ENCODE measurements around the gene LMBRD1.

LMBRD1 gene

GRCh38 chr6:69630767-69631166, 166.0 kb downstream of the LMBRD1 start:
- no peak for DNase-seq (ENCODE audit: low spot score)

DNA sequence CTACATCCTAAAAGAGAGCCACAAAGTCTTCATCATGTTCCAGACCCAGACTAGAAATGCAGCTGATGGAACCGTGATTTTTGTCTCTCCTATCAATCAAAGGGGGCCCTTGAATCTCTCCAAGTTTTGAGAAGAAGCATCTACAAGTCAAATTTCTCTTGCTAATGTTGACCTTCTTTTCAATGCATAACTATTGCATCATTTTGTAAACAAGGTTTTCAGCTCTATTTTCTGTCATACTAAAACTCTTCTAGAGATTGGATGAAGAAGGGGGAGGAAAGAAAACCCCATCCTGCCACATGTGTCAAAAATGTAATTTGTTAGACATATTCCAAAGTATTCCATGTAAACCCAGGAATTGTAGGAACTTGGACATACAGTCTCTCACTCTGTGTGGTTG, 169.2 kb downstream of the LMBRD1 start:
- no peak for DNase-seq (ENCODE audit: low spot score)

DNA sequence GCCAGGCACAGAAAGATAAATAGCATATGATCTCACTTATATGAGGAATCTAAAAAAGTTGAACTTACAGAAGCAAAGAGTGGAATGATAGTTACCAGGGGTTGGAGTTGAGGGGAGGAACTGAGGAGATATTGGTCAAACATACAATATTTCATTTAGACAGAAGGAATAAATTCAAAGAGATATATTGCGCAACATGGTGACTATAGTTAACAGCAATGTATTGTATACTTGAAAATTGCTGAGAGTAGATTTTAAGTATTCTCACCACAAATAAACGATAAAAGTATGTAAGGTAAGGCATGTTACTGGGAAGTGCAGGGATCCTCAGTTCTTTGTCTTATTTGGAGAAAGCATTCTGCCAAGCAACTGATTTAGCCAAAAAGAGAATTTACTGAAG, 171.9 kb downstream of the LMBRD1 start:
- no peak for DNase-seq (ENCODE audit: low spot score)
